ENCODE measurements around the gene SUSD1. TPM values are rescaled to one million over a fixed set of nuclear protein-coding genes. Genes with fewer than 3 reads are reported as not detected.
A peak's percentile ranks its signal among the peaks of the same experiment; 100 is the strongest.

SUSD1 gene
- polyA plus RNA-seq, 1 experiment = 17.5 TPM

GRCh38 chr9:112063586-112063985 lies 111.5 kb downstream of the SUSD1 start:
- ChIA-PET CTCF (no interaction called here), POLR2A (no interaction called here)
- H3K4me3 ChIP-seq (ENCODE audit: low read depth, low read length) = no peak overlapping the region
- no peaks in the 10 kb centered on the region for H3K27me3 ChIP-seq (ENCODE audit: control insufficient read depth, insufficient read depth, low read length)
- DNase-seq (ENCODE audit: low read depth) = no peak
- no peaks in the 10 kb centered on the region for H3K36me3 ChIP-seq (ENCODE audit: control insufficient read depth, insufficient read depth, low read length)
- TF ChIP-seq CTCF (IDR thresholded peaks at IDR 0.05; ENCODE audit: insufficient read depth, low read depth, low read length) = no peak

- H3K27me3 ChIP-seq (ENCODE audit: control insufficient read depth, insufficient read depth, low read length) = no peaks in the 10 kb centered on the region
- ChIA-PET POLR2A (no interaction called here), CTCF (no interaction called here)
- no peak overlapping the region for H3K4me3 ChIP-seq (ENCODE audit: low read depth, low read length)
- no peak for TF ChIP-seq CTCF (IDR thresholded peaks at IDR 0.05; ENCODE audit: insufficient read depth, low read depth, low read length)
- DNase-seq (ENCODE audit: low read depth) = peak; percentile 65
- no peaks in the 10 kb centered on the region for H3K36me3 ChIP-seq (ENCODE audit: control insufficient read depth, insufficient read depth, low read length)
These were observed 111.9 kb downstream of the SUSD1 start for GRCh38 chr9:112063151-112063550.

- CTCF ChIA-PET = interaction anchor here (0.7 to 1.8 kb wide), 4 partner anchors 9 to 13 kb away, joined by 3 to 8 read pairs (median 4); no protein-coding TSS in a partner anchor
- TF ChIP-seq CTCF (IDR thresholded peaks at IDR 0.05; ENCODE audit: insufficient read depth, low read depth, low read length) = no peak
- no peak overlapping the region for H3K4me3 ChIP-seq (ENCODE audit: low read depth, low read length)
- peak; percentile 87 for DNase-seq (ENCODE audit: low read depth)
- POLR2A ChIA-PET = no interaction called here
- H3K27me3 ChIP-seq (ENCODE audit: control insufficient read depth, insufficient read depth, low read length) = no peaks in the 10 kb centered on the region
- H3K36me3 ChIP-seq (ENCODE audit: control insufficient read depth, insufficient read depth, low read length) = no peaks in the 10 kb centered on the region
These were observed 113.9 kb downstream of the SUSD1 start for GRCh38 chr9:112061152-112061740.

- Histone ChIP-seq H3K27me3 (ENCODE audit: control insufficient read depth, insufficient read depth, low read length) (no peaks in the 10 kb centered on the region), H3K4me3 (ENCODE audit: low read depth, low read length) (no peak overlapping the region), H3K36me3 (ENCODE audit: control insufficient read depth, insufficient read depth, low read length) (no peaks in the 10 kb centered on the region)
- CTCF ChIA-PET = interaction anchor here (2.0 kb wide), 1 partner anchor 9 kb away, joined by 4 read pairs; no protein-coding TSS in a partner anchor
- no peak for DNase-seq (ENCODE audit: low read depth)
- POLR2A ChIA-PET = no interaction called here
- TF ChIP-seq CTCF (IDR thresholded peaks at IDR 0.05; ENCODE audit: insufficient read depth, low read depth, low read length) = no peak
These were observed 115.2 kb downstream of the SUSD1 start for GRCh38 chr9:112059966-112060320.

GRCh38 chr9:112059145-112059965 lies 115.7 kb downstream of the SUSD1 start:
- no peak for TF ChIP-seq CTCF (IDR thresholded peaks at IDR 0.05; ENCODE audit: insufficient read depth, low read depth, low read length)
- Histone ChIP-seq H3K4me3 (ENCODE audit: low read depth, low read length) (no peak overlapping the region), H3K36me3 (ENCODE audit: control insufficient read depth, insufficient read depth, low read length) (no peaks in the 10 kb centered on the region), H3K27me3 (ENCODE audit: control insufficient read depth, insufficient read depth, low read length) (no peaks in the 10 kb centered on the region)
- DNase-seq (ENCODE audit: low read depth) = peak; percentile 73
- ChIA-PET CTCF (interaction anchor here (2.0 kb wide), 1 partner anchor 10 kb away, joined by 4 read pairs; no protein-coding TSS in a partner anchor), POLR2A (no interaction called here)

All from BJ (cell line).